ENCODE measurements around the gene CADPS2. TPM values are rescaled to one million over a fixed set of nuclear protein-coding genes. Genes with fewer than 3 reads are reported as not detected.

CADPS2 gene
- polyA plus RNA-seq, 3 donors, result not detected

GRCh38 chr7:122362473-122362872 is 523.8 kb downstream of the CADPS2 start:
- Histone ChIP-seq H3K27me3 (ENCODE audit: control insufficient read depth in 2 of 2, insufficient read depth in 2 of 2, low read length in 2 of 2) (no peaks in the 10 kb centered on the region), H3K9ac (ENCODE audit: insufficient read depth, low read length, poor library complexity, severe bottlenecking) (no peak overlapping the region), H3K4me1 (ENCODE audit: control insufficient read depth in 1 of 2, insufficient read depth in 2 of 2, low read length in 2 of 2) (no peaks in the 10 kb centered on the region), H2AFZ (ENCODE audit: insufficient read depth, low read depth, low read length, poor library complexity, severe bottlenecking) (no peak overlapping the region), H3K79me2 (ENCODE audit: insufficient read depth, low read length) (no peaks in the 10 kb centered on the region), H3K4me2 (replicated peaks; ENCODE audit: extremely low read depth, low read length, poor library complexity, severe bottlenecking) (no peak overlapping the region), H3K36me3 (replicated peaks in 1 of 2; ENCODE audit: control insufficient read depth in 1 of 2, insufficient read depth in 2 of 2, low read length in 2 of 2) (no peaks in the 10 kb centered on the region), H3K27ac (ENCODE audit: low read depth in 1 of 2, low read length in 2 of 2) (no peak overlapping the region), H3K4me3 (replicated peaks in 1 of 3; ENCODE audit: low read depth in 2 of 3, low read length in 3 of 3) (no peak overlapping the region), H3K9me3 (replicated peaks in 1 of 2; ENCODE audit: control insufficient read depth in 1 of 2, insufficient read depth in 1 of 2, low read length in 2 of 2) (no peaks in the 10 kb centered on the region), H4K20me1 (ENCODE audit: insufficient read depth, low read length) (no peaks in the 10 kb centered on the region)
- Mint-ChIP-seq H3K36me3 (no peaks in the 10 kb centered on the region), H3K9me3 (peaks cover 0 to 2% (median 0%) of the 10 kb centered on the region in 7 donors), H3K4me1 (no peaks in the 10 kb centered on the region), H3K27ac (no peak overlapping the region), H3K27me3 (ENCODE audit: low read depth in 3 of 3) (peaks cover 0 to 2% (median 0%) of the 10 kb centered on the region in 3 donors), H3K4me3 (no peak overlapping the region)
- no peak for DNase-seq
- no peak for TF ChIP-seq CTCF (IDR thresholded peaks at IDR 0.05)
- 80% methylated on average over 1 of the region's 3 CpGs for WGBS (ENCODE audit: insufficient coverage)
- intact Hi-C loops (cut with micrococcal nuclease), result no loop called here

GRCh38 chr7:122354656-122355055 is 531.6 kb downstream of the CADPS2 start:
- Histone ChIP-seq H2AFZ (ENCODE audit: insufficient read depth, low read depth, low read length, poor library complexity, severe bottlenecking) (no peak overlapping the region), H3K79me2 (ENCODE audit: insufficient read depth, low read length) (no peaks in the 10 kb centered on the region), H3K4me3 (replicated peaks in 1 of 3; ENCODE audit: low read depth in 2 of 3, low read length in 3 of 3) (no peak overlapping the region), H3K27ac (ENCODE audit: low read depth in 1 of 2, low read length in 2 of 2) (no peak overlapping the region), H3K4me2 (replicated peaks; ENCODE audit: extremely low read depth, low read length, poor library complexity, severe bottlenecking) (no peak overlapping the region), H3K4me1 (ENCODE audit: control insufficient read depth in 1 of 2, insufficient read depth in 2 of 2, low read length in 2 of 2) (no peaks in the 10 kb centered on the region), H3K27me3 (ENCODE audit: control insufficient read depth in 2 of 2, insufficient read depth in 2 of 2, low read length in 2 of 2) (no peaks in the 10 kb centered on the region), H3K9me3 (replicated peaks in 1 of 2; ENCODE audit: control insufficient read depth in 1 of 2, insufficient read depth in 1 of 2, low read length in 2 of 2) (no peaks in the 10 kb centered on the region), H3K9ac (ENCODE audit: insufficient read depth, low read length, poor library complexity, severe bottlenecking) (no peak overlapping the region), H3K36me3 (replicated peaks in 1 of 2; ENCODE audit: control insufficient read depth in 1 of 2, insufficient read depth in 2 of 2, low read length in 2 of 2) (no peaks in the 10 kb centered on the region), H4K20me1 (ENCODE audit: insufficient read depth, low read length) (no peaks in the 10 kb centered on the region)
- peaks cover 0 to 2% (median 0%) of the 10 kb centered on the region in 7 donors for H3K9me3 Mint-ChIP-seq
- H3K27ac Mint-ChIP-seq, result no peak overlapping the region
- no peak overlapping the region for H3K4me3 Mint-ChIP-seq
- intact Hi-C loops (cut with micrococcal nuclease), result no loop called here
- WGBS (ENCODE audit: insufficient coverage), result 89% methylated on average over 1 of the region's 2 CpGs
- no peaks in the 10 kb centered on the region for H3K36me3 Mint-ChIP-seq
- TF ChIP-seq CTCF (IDR thresholded peaks at IDR 0.05), result no peak
- DNase-seq, result no peak
- H3K4me1 Mint-ChIP-seq, result no peaks in the 10 kb centered on the region
- H3K27me3 Mint-ChIP-seq (ENCODE audit: low read depth in 3 of 3), result no peaks in the 10 kb centered on the region

Data from CD14-positive monocyte (primary cell).